ENCODE results near the gene AMOTL1.

- TF ChIP-seq GATA3 (IDR thresholded peaks at IDR 0.05; ENCODE audit: low read depth, low read length) = no peak
- no peak for TF ChIP-seq GATA2 (IDR thresholded peaks at IDR 0.05; ENCODE audit: low read depth, low read length)
These were observed 92.2 kb downstream of the AMOTL1 start for GRCh38 chr11:94860333-94860732.

All from SH-SY5Y (cell line).